ENCODE measurements around the gene FAM193B.

DNA sequence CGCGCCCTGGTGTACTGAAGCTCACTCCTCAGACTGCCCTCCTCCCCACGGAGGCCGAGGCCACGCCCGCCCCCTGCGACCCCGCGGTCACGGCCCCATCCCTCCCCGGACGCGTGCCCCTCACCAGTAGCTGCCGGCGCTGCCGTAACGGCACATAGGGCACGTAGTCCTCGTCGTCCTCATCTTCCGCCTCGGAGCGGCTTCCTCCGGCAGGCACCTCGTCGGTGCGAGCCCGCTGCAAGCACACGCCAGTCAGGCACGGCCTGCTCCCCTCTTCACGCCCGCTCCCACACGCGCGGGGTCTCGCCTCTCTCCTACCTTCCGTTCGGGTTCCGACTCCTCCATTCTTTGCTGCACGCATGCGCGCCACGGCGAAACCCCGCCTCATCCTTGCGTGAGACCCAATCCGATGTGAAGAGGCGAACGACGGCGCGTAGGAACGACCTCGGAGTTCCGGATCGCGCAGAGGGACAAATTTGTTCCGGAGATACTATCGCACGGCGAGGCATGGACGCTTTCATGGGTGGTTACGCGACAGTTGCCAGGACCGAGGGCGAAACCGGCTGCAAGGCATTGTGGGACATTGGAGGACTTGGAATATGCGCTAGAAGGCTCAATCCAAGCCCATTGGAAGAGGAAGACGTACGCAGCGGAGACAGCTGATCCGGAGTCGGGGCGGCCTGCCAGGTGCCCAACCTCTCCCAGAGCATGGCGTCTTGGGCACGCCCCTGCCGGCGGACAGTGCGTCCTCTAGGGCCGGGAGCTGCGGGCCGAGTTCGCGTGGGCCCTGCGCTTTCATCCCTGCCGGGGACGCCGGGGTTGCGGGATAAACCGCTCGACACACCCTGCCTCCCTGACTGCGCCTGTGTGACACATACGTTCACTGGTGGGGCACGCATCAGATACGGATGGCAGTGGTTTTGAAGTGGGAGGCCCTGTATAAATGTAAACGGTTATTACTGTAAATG, 37.5 kb downstream of the FAM193B start, which contains the start of gene DDX41:
- peak; percentile 99 for TF ChIP-seq GATA2 (IDR thresholded peaks at IDR 0.05; ENCODE audit: low read depth, low read length)
- no peak; the same call in 1 of the 2 replicates for TF ChIP-seq GATA3 (IDR thresholded peaks at IDR 0.05; ENCODE audit: low read depth, low read length)
